HL-60 (cell line): Measurements from ENCODE around the gene LY6G6D.

Experiments
- DNase-seq, 2 experiments: peaks; one replicate each; pipeline ENCODE4 v3.0.0-alpha.2; 2010 to 2020; ENCODE audit warnings: low read depth in 1 of 2, low spot score in 1 of 2
- H3K27ac ChIP-seq: fragments of 250-450 bp; sonication (Bioruptor Pico); replicated peaks from 2 replicates; pipeline ENCODE4 v1.5.1; 2020; ENCODE audit warnings: mild to moderate bottlenecking, moderate library complexity
- H3K27me3 ChIP-seq: fragments of 250-450 bp; sonication (Bioruptor Pico); 2 replicates; pipeline ENCODE4 v1.5.1; 2021; ENCODE audit warnings: mild to moderate bottlenecking, moderate library complexity; ENCODE audit not compliant: insufficient read depth, poor library complexity, severe bottlenecking
- H3K4me3 ChIP-seq: replicated peaks from 2 replicates; pipeline ENCODE4 v1.5.1; 2011; ENCODE audit warnings: mild to moderate bottlenecking, control low read depth, low read length; ENCODE audit not compliant: insufficient read depth
- CTCF ChIP-seq: IDR thresholded peaks from one replicate; pipeline ENCODE4 v1.5.1; 2011; ENCODE audit warnings: low read length, control low read depth, inconsistent platforms; ENCODE audit not compliant: insufficient read depth
- GABPA ChIP-seq: IDR thresholded peaks from 2 replicates; pipeline ENCODE4 v1.6.1; 2012; ENCODE audit warnings: low read depth
- POLR2AphosphoS5 ChIP-seq: IDR thresholded peaks from 2 replicates; pipeline ENCODE4 v1.6.1; 2012; ENCODE audit warnings: low read depth
- REST ChIP-seq: IDR thresholded peaks from 2 replicates; pipeline ENCODE4 v1.6.1; 2012; ENCODE audit warnings: low read depth; ENCODE audit not compliant: insufficient replicate concordance
- SPI1 ChIP-seq: IDR thresholded peaks from 2 replicates; pipeline ENCODE4 v1.6.1; 2012; ENCODE audit warnings: low read depth, mild to moderate bottlenecking, borderline replicate concordance

LY6G6D gene

DNA sequence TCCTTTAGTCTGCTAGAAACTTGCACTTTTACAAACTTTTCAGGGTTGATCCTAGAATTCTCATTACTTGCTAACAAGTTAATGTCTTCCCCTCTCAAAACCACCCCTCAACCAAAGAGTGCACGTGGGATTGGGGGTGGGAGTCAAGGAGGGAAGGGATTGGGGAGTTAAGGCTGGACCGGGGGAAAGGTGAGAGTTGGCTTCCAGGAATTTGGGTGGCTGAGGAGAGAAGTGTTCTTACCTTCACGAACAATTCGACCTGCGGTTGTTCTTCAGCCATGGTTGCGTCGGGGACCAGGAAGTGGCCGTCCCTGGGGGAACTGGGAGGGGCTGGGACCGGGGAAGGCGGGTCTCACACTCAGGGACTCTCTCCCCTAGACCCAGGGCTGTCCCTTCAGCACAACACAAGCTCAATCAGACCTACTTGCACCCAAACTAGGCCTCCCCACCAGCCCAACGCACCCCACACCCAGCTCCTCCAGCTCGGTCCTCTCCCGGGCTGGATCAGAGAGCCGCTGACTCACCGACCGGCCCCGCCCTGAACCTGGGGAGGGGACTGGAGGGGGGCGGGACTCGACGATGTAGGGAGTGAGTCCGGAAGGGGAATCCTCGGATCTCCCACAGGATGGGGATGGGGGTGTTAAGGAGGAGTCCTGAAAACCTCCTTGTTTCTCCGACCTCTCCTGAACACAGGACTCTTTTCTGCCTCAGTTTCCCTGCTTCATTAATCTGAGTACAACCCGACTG is 21.0 kb downstream of the LY6G6D start, which contains the start of gene CLIC1:
TSS of gene CLIC1 (minus strand) at position 510 of the 747 bp plus-strand sequence. CDS start at position 280, 230 bp downstream.
- TF ChIP-seq REST (no peak), GABPA (no peak), CTCF (no peak), POLR2AphosphoS5 (peak; percentile 85), SPI1 (peak; percentile 52; the same call in 1 of the 2 replicates)
- DNase-seq = peak; percentile 93 to 96
- no peaks in the 10 kb centered on the region for H3K27me3 ChIP-seq
- H3K27ac ChIP-seq = peak within 1 kb of the TSS; percentile 99
- peak within 1 kb of the TSS; percentile 92 for H3K4me3 ChIP-seq

DNA sequence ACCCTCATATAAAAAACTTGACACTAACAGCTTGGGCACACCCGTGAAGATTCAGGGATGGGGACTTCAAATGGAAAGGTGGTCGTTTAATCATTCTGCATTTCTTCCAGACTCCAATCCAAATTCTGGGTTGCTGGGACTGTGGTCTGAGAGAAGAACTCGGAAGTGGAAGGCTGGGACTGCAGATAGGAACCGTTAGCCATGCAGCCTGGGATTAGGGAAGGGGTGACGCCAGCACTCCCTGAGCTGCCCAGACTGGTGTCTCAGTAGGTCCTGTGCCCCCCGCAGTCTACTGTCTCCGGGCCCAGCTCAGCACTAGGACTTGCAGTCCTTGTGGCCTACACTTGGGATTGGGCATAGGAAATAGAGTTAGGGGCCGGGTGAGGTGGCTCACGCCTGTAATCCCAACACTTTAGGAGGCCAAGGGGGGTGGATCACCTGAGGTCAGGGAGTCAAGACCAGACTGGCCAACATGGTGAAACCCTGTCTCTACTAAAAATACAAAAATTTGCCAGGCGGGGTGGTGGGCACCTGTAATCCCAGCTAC is 21.7 kb downstream of the LY6G6D start:
- peak overlapping the region; percentile 99 for H3K27ac ChIP-seq
- 0 out of 2 replicates have a peak, but pooled peaks have one; percentile 3 for TF ChIP-seq SPI1
- TF ChIP-seq POLR2AphosphoS5 = no peak; the same call in none of the 2 replicates
- H3K27me3 ChIP-seq = no peaks in the 10 kb centered on the region
- DNase-seq = peak in 1 of 2 experiments; percentile 27
- H3K4me3 ChIP-seq = peak overlapping the region; percentile 92

- DNase-seq = peak; percentile 67 to 79
- TF ChIP-seq POLR2AphosphoS5 (peak; percentile 0; the same call in 1 of the 2 replicates), SPI1 (no peak), REST (no peak)
- peak overlapping the region; percentile 99 for H3K27ac ChIP-seq
- H3K4me3 ChIP-seq = no peak overlapping the region
- H3K27me3 ChIP-seq = no peaks in the 10 kb centered on the region
Measured at GRCh38 chr6:31737315-31737990, 22.3 kb downstream of the LY6G6D start.

GRCh38 chr6:31737991-31738979 is 23.1 kb downstream of the LY6G6D start:
- Histone ChIP-seq H3K27me3 (no peaks in the 10 kb centered on the region), H3K27ac (peak overlapping the region; percentile 99), H3K4me3 (no peak overlapping the region; the same call in 1 of the 2 replicates)
- peak; percentile 87 for TF ChIP-seq POLR2AphosphoS5
- TF ChIP-seq GABPA = no peak
- no peak for TF ChIP-seq REST
- no peak for TF ChIP-seq CTCF
- peak; percentile 67; the same call in 1 of the 2 replicates for TF ChIP-seq SPI1
- peak; percentile 90 to 94 for DNase-seq
